Measurements from ENCODE around the gene CDT1.

DNA sequence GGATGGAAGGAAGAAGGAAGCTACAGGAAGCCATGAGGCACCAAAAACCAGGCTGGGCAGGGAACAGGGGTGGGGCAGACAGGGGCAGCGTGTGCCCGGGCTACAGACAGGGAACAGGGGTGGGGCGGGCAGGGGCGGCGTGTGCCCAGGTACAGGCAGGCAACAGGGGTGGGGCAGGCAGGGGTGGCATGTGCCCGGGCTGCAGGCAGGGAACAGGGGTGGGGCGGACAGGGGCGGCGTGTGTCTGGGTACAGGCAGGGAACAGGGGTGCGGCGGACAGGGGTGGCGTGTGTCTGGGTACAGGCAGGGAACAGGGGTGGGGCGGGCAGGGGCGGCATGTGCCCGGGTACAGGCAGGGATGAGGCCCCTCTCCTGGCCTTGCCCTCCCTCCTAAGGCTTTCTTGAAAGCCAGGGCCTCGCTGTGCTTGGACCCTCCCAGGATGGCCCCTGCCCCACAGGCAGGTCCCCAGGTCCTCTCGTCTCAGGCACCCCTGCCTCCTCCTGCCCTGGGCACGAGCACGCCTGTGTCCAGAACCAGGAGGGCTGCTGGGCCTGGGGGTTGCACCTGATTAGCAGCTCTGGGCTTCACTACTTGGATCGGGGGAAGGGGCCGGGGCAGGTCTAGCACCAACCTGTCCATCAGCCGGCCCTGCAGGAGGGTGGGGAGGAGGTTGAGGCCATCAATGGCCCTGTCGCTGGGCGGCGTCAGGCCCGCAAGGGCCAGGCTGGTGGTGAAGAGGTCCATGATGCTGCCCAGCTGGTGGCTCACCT, 22.7 kb downstream of the CDT1 start:
- TF ChIP-seq, protein P1, sequence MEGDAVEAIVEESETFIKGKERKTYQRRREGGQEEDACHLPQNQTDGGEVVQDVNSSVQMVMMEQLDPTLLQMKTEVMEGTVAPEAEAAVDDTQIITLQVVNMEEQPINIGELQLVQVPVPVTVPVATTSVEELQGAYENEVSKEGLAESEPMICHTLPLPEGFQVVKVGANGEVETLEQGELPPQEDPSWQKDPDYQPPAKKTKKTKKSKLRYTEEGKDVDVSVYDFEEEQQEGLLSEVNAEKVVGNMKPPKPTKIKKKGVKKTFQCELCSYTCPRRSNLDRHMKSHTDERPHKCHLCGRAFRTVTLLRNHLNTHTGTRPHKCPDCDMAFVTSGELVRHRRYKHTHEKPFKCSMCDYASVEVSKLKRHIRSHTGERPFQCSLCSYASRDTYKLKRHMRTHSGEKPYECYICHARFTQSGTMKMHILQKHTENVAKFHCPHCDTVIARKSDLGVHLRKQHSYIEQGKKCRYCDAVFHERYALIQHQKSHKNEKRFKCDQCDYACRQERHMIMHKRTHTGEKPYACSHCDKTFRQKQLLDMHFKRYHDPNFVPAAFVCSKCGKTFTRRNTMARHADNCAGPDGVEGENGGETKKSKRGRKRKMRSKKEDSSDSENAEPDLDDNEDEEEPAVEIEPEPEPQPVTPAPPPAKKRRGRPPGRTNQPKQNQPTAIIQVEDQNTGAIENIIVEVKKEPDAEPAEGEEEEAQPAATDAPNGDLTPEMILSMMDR (IDR thresholded peaks at IDR 0.05), result no peak
- TF ChIP-seq POLR2AphosphoS5 (IDR thresholded peaks at IDR 0.05) (no peak), POLR2A (IDR thresholded peaks at IDR 0.05) (no peak)
